GM21723 (cell line): ENCODE measurements around the gene ATOH7.
"Not testable (repeated sequence)": the region's sequence is repeated elsewhere in the genome, so short reads cannot be mapped to it uniquely, and the experiment has no call there.

ENCODE experiments used
- ATAC-seq: cut with Tn5 transposase; IDR thresholded peaks from one replicate; pipeline ENCODE4 v1.9.1; 2021; ENCODE audit warnings: mild to moderate bottlenecking, moderate library complexity; ENCODE audit not compliant: unreplicated experiment

The ATOH7 gene

GRCh38 chr10:68231817-68232251 is at the start of gene ATOH7:
Gene ATOH7 (minus strand): TSS chr10:68232113. CDS start chr10:68231677, 436 bp downstream.
- ATAC-seq: no peak

DNA sequence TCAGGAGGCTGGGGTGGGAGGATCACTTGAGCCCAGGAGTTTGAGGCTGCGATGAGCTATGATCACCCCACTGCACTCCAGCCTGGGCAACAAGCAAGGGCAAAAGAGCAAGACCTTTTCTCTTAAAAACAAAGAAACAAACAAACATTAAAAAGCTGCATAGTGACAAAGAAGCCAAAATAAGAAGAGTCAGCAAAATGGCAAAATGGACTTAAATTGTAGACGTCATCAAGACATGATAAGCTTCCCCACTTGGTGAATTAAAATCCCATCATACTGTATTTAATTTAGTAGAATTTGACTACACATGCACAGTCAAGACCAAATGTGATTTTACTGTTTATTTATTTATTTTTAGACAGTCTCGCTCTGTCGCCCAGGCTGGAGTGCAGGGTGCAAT is 48.8 kb upstream of the ATOH7 start:
- no peak for ATAC-seq

- ATAC-seq: not testable (repeated sequence)
Observed at GRCh38 chr10:68278906-68279753, 47.2 kb upstream of the ATOH7 start.

DNA sequence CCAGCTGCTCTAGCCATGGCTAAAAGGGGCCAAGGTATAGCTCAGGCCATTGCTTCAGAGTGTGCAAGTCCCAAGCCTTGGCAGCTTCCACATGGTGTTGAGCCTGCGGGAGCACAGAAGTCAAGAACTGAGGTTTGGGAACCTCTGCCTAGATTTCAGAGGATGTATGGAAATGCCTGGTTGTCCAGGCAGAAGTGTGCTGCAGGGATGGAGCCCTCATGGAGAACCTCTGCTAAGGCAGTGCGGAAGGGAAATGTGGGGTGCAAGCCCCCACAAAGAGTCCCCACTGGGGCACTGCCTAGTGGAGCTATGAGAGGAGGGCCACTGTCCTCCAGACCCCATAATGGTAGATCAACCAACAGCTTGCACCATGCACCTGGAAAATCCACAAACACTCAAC is 45.9 kb upstream of the ATOH7 start:
- ATAC-seq: not testable (repeated sequence)

DNA sequence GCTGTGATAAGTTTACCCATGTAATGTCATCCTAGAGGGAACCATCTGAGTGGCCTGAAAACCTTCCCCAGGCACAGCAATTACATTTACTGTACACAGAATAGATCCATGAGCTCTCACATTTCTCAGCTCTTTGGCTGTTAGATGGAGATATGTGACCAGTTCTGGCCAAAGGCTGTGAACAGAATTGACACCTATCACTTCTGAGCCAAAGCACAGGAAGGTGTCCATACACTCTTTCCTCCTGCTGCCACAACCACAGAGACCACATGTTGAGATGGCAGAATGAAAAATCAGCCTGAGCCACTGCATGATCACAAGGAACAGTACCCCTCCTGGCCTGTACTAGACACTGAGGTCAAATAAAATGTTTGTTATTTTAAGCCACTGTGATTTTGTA is 44.3 kb upstream of the ATOH7 start:
- no peak for ATAC-seq

GRCh38 chr10:68275600-68276126 is 43.8 kb upstream of the ATOH7 start:
- ATAC-seq: no peak

DNA sequence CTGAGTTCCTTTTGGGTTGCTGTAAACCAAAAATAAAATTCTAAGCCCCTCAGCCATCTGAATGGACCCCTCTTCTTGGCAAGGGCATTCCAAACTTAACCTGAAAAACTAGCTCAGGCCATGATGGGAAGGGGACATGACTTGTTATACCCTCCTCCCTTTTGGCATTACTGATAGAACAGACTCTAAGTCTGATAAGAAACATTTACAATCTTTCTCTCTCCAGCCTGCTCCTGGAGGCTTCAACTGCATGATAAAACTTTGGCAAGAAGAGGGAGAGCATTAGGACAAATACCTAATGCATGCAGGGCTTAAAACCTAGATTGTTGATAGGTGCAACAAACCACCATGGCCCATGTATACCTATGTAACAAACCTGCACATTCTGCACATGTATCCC is 40.9 kb upstream of the ATOH7 start:
- ATAC-seq: no peak

- ATAC-seq: no peak
Observed at GRCh38 chr10:68271196-68271882, 39.4 kb upstream of the ATOH7 start.

DNA sequence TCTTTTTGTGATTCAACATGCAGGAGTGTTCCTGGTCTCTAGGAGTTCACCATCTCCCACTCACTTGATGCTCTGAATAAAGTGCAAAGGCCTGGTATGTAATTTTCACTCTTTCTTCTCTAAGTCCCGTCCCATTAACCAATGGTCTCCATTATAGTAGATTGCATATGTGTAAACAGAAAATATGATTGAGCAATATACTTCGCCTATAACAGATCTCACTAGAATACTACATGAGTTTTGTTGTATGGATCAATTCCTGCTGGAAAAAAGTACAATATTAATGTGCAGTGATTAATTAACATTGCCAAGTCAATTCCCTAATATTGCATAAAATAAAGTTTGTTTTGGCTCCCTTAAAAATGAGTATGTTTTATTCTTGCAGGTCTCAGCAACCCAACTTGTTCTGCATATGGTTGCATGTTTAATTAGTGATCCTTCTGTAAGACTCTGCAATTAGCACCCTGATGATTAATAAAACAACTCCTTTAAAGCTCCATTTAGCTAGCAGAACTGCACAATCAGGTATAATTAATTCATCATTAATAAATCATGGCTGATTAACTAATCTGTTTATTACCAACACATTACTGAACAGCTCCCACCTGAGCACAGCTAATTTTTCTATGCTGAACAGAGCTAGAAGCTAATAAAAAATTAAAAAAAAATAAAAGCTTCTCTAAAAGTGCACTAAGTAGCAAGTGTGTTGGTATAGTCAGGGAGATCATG is 37.8 kb upstream of the ATOH7 start:
- no peak for ATAC-seq

- ATAC-seq: no peak
Observed at GRCh38 chr10:68261132-68261856, 29.4 kb upstream of the ATOH7 start.

- ATAC-seq: no peak
Observed at GRCh38 chr10:68253346-68253745, 21.4 kb upstream of the ATOH7 start.

GRCh38 chr10:68251625-68252495 is 19.9 kb upstream of the ATOH7 start:
- ATAC-seq: no peak

GRCh38 chr10:68251151-68251550 is 19.2 kb upstream of the ATOH7 start:
- ATAC-seq: no peak

- no peak for ATAC-seq
Observed at GRCh38 chr10:68249297-68249696, 17.4 kb upstream of the ATOH7 start.

GRCh38 chr10:68247931-68248330 is 16.0 kb upstream of the ATOH7 start:
- no peak for ATAC-seq

- ATAC-seq: not testable (repeated sequence)
Observed at GRCh38 chr10:68246397-68246796, 14.5 kb upstream of the ATOH7 start.

- no peak for ATAC-seq
Observed at GRCh38 chr10:68242051-68242450, 10.1 kb upstream of the ATOH7 start.

GRCh38 chr10:68239596-68240150 is 7.8 kb upstream of the ATOH7 start:
- ATAC-seq: no peak

DNA sequence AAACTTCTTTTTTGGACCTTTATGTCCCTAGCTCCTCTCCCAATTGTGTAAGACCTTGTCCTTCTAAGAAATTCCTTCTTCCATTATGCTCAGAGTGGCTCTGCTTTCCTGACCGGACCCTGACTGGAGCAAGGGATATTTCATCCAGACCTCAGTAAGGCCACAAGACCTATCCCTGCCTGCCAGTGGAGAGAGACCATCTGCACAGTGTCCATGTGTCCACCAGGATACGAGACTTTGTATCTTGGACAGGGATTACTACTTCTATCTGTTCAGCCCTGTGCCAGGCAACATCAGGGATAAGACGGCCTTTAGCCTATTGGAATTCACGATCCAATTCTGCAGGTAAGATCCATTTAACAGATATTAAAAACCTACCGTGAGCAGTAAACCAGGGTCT is 7.2 kb upstream of the ATOH7 start:
- no peak for ATAC-seq
